Omental fat pad (tissue), 4 donors: Measurements from ENCODE around the gene CMTM3. TPM values are rescaled to one million over a fixed set of nuclear protein-coding genes. Genes with fewer than 3 reads are reported as not detected.

ENCODE experiments used
- ATAC-seq: fragments of 150-250 bp; one replicate; pipeline ENCODE4 v1.9.1; 2016; ENCODE audit warnings: mild to moderate bottlenecking, moderate library complexity; ENCODE audit not compliant: low FRiP score
- DNase-seq: peaks from one replicate; pipeline ENCODE4 v3.0.0-alpha.2; 2019; ENCODE audit warnings: low spot score
- total RNA-seq, 4 donors: library from RNA; depleted of rRNA; stranded (reverse); fragments of >200 nt; gene quantifications; one replicate each; pipeline ENCODE4 v1.1.0, GENCODE V29; 2016
- TF ChIP-seq, protein P1 (sequence below), 3 donors: fragments of 450-650 bp; IDR thresholded peaks; one replicate each; pipeline ENCODE4 v1.5.1; 2016 to 2017; ENCODE audit warnings: antibody characterized with exemption in 3 of 3, mild to moderate bottlenecking in 3 of 3, moderate library complexity in 2 of 3

Gene CMTM3, protein sequence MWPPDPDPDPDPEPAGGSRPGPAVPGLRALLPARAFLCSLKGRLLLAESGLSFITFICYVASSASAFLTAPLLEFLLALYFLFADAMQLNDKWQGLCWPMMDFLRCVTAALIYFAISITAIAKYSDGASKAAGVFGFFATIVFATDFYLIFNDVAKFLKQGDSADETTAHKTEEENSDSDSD
- total RNA-seq = 10 to 100 TPM; 28.9 to 53.4 (median 43.5) TPM

DNA sequence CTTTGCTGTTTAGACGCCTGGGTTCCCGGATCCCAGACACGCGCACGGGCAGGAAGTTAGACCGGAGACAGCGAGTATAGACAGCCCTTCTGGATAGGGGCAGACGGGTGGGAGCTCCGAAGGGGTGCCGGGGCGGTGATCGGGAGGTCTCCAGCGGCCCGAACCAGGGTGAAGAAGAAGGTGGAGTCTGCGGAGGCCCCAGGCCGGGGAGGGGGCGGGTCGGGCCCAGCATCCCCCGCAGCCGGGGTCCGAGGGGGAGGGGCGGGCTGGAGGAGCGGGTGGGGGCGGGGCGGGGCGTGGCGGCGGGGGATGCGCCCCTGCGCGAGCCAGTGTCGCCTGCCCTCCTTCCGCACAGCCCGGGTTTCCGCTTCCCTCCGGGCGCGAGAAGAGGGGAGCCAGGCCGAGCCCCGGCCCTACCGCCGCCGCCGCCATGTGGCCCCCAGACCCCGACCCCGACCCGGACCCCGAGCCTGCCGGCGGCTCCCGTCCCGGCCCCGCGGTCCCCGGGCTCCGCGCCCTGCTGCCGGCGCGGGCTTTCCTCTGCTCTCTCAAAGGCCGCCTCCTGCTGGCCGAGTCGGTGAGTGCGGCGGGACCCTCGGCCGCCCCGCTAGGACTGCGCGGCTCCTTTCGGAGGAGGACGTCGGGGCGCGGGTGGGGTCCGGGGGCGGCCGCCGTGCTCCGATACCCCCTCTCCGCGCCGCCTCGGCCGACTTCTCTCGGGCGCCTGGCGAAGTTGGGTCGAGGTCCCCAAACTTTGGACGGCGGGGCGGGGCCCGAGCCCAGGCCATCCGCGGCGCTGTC is at the start of gene CMTM3:
Gene CMTM3, plus strand, starts transcription at position 329 of the 801 bp plus-strand sequence. Its CDS starts 102 bp downstream, at position 431.
- TF ChIP-seq, protein P1, sequence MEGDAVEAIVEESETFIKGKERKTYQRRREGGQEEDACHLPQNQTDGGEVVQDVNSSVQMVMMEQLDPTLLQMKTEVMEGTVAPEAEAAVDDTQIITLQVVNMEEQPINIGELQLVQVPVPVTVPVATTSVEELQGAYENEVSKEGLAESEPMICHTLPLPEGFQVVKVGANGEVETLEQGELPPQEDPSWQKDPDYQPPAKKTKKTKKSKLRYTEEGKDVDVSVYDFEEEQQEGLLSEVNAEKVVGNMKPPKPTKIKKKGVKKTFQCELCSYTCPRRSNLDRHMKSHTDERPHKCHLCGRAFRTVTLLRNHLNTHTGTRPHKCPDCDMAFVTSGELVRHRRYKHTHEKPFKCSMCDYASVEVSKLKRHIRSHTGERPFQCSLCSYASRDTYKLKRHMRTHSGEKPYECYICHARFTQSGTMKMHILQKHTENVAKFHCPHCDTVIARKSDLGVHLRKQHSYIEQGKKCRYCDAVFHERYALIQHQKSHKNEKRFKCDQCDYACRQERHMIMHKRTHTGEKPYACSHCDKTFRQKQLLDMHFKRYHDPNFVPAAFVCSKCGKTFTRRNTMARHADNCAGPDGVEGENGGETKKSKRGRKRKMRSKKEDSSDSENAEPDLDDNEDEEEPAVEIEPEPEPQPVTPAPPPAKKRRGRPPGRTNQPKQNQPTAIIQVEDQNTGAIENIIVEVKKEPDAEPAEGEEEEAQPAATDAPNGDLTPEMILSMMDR (IDR thresholded peaks at IDR 0.05) = peak in 2 of 3 donors; percentile 57 to 64
- peak; percentile 67 for ATAC-seq
- peak; percentile 58 for DNase-seq

GRCh38 chr16:66560107-66560506 is 44.4 kb upstream of the CMTM3 start:
- TF ChIP-seq, protein P1 (IDR thresholded peaks at IDR 0.05) = no peak
- no peak for ATAC-seq
- DNase-seq = no peak

GRCh38 chr16:66561381-66562080 is 43.0 kb upstream of the CMTM3 start:
- TF ChIP-seq, protein P1 (IDR thresholded peaks at IDR 0.05) = no peak
- ATAC-seq (no peak), DNase-seq (no peak)

DNA sequence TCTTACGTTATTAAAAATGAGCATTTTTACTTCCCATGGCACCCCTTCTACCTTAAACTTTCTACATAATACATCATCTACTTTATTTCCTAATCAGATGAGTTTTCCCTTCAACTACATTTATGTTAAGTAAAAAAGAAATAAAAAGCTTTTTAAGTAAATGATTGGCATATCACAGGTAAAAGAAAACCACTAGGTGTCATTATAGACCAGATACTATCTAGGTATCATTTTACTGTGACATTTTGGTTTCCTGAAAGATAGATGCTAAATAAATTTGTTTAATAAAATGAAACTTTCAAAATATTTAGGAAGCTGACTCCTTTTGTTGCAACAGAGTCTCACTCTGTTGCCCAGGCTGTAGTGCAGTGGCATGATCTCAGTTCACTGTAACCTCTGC is 42.1 kb upstream of the CMTM3 start:
- TF ChIP-seq, protein P1 (IDR thresholded peaks at IDR 0.05) = no peak
- DNase-seq (no peak), ATAC-seq (no peak)

- TF ChIP-seq, protein P1 (IDR thresholded peaks at IDR 0.05) = no peak
- no peak for DNase-seq
- no peak for ATAC-seq
Measured at GRCh38 chr16:66562986-66563385, 41.5 kb upstream of the CMTM3 start.

DNA sequence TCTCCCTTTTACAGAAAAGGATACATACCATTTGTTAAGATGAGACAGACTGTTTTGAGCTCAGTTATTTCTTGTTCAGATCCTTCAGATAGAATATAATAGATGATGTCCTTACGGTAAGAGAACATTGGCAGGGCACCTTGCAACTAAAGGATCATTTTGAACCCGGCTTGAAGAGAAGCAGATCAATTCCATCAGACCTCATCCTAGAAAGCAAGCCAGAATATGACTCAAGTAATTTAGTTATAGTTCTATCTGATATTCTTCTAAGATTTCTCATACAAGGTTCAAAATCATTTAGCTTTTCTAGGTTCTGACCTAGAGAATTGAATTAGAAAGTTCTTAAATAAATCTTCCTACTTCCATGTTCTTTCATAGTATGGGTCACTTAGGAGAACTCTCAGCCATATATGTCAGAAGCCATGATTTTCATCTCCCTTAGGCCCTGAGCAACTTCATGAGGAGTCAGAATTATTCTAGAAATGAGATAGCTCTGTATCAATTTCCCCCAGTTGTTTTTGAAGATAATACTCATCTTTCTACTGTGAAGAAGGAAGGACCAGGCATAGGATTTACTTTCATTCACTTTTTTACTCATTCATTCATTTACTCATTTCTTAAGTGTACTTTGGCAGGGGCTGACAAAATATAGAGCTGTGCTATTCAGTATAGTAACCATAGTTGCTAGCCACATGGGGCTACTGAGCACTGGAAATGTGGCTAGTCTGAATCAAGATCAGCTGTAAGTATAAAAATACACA is 40.8 kb upstream of the CMTM3 start:
- TF ChIP-seq, protein P1 (IDR thresholded peaks at IDR 0.05) = no peak
- DNase-seq (no peak), ATAC-seq (no peak)
